Activated CD4-positive, alpha-beta T cell treated with anti-CD3 and anti-CD28 coated beads for 36 hours (primary cell): ENCODE results near the gene HIPK2. TPM values are rescaled to one million over a fixed set of nuclear protein-coding genes. Genes with fewer than 3 reads are reported as not detected.

Experiments used
- ATAC-seq: fragments of 200-7000 bp; cut with Tn5 transposase; one replicate; pipeline ENCODE4 v1.10.0; 2021; ENCODE audit warnings: mild to moderate bottlenecking, moderate library complexity
- CTCF ChIA-PET: fragments of 350-600 bp; sonication (Branson Sonifier 250); formaldehyde crosslinking; loops from one replicate; lab custom pipeline; 2021; ENCODE audit warnings: antibody characterized with exemption; lab: Charles Lee
- POLR2A ChIA-PET: fragments of 350-600 bp; sonication (Branson Sonifier 250); formaldehyde crosslinking; loops from one replicate; lab custom pipeline; 2021; ENCODE audit warnings: antibody characterized with exemption, inconsistent platforms; lab: Charles Lee
- DNase-seq: peaks from one replicate; pipeline ENCODE4 v3.0.0-alpha.2; 2020
- H3K27ac Mint-ChIP-seq: one replicate; pipeline ENCODE4 v1.8.0; 2021; ENCODE audit warnings: mixed read lengths
- H3K27me3 Mint-ChIP-seq: one replicate; pipeline ENCODE4 v1.8.0; 2021; ENCODE audit warnings: mixed read lengths
- H3K36me3 Mint-ChIP-seq: one replicate; pipeline ENCODE4 v1.8.0; 2021; ENCODE audit warnings: low read depth, mixed read lengths
- H3K4me1 Mint-ChIP-seq: one replicate; pipeline ENCODE4 v1.8.0; 2021; ENCODE audit warnings: mixed read lengths
- H3K4me3 Mint-ChIP-seq: one replicate; pipeline ENCODE4 v1.8.0; 2021; ENCODE audit warnings: mild to moderate bottlenecking, moderate library complexity, mixed read lengths
- H3K9me3 Mint-ChIP-seq: one replicate; pipeline ENCODE4 v1.8.0; 2021; ENCODE audit warnings: low read depth, mixed read lengths
- intact Hi-C, 2 experiments: fragments of 100-400 bp; cut with DNase I in 1 of 2; cut with micrococcal nuclease in 1 of 2; formaldehyde crosslinking; loops; one replicate each; pipeline versions ENCODE4 v1.14.2 to v1.15.1; 2022 to 2024; cut with DNase I, micrococcal nuclease
- total RNA-seq, 2 experiments: library from RNA; stranded (reverse); gene quantifications; one replicate each; pipeline ENCODE4 v1.2.3, GENCODE V29; 2021

HIPK2 gene
- total RNA-seq, 2 experiments from 2014 or later = 23.9 to 36.2 TPM

DNA sequence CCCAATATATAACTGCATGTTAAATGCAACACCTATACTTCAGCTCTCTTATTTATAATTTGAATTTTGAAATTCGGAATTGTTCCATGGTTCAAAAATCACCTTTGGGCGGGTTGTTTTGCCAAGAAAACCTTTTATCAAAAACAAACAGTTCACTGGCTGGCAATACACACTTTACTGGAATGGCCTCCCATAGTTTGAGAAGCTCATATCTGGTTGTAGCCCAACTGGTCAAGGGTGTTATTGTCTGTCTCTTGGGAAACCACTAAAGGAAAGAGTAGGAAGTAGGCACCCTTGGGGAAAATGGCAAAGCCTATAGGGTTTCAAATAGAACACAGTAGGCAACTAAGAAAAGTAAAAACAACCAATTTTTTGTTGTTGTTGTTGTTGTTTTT is 117.9 kb downstream of the HIPK2 start:
- CTCF ChIA-PET = interaction anchor here (12.3 kb wide), 1 partner anchor 13 kb away, joined by 94 read pairs; no protein-coding TSS in a partner anchor
- Mint-ChIP-seq H3K4me3 (no peak overlapping the region), H3K27me3 (no peaks in the 10 kb centered on the region), H3K4me1 (peaks cover 42% of the 10 kb centered on the region), H3K36me3 (peaks cover 6% of the 10 kb centered on the region), H3K9me3 (no peaks in the 10 kb centered on the region), H3K27ac (no peak overlapping the region)
- POLR2A ChIA-PET = no interaction called here
- DNase-seq (no peak), ATAC-seq (no peak)
- intact Hi-C loops = no loop called here

DNA sequence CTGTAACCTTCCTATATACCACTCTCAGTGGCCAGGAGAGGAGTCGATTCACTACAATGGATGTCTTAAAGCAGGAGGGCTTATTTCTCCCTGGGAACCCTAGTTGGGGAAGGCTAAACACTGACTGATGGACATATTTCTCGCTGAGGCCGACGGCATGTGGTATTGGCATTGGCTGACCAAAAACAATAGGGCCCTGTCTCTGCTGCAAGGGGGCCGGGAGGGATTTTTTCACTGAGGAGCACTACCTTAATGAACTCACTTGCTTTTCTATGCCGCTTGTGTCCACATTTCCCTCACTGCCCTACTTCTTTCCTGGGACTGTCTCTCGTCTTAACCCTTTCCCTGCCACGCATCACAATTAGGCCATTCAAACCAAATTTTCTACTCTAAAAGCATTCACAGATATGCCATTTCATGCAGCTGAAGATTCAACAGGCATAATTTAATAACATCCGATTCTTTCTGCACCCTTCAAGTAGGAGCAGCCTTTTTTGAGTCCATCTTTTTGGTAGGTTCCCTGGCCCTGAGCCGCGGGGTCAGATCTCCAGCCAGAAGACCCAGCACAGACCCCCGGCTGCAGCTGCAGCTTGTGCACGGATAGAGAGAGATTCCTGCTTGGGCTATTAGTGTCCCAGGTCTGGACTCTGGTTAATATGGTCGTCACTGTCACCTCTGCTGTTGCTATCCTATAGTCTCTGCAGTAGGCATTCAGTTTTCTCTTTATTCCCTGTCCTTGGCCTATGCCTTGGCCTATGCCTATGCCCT is 118.7 kb downstream of the HIPK2 start:
- H3K4me3 Mint-ChIP-seq = no peak overlapping the region
- H3K36me3 Mint-ChIP-seq = peaks cover 6% of the 10 kb centered on the region
- ChIA-PET CTCF (interaction anchor here (12.3 kb wide), 1 partner anchor 12 kb away, joined by 94 read pairs; no protein-coding TSS in a partner anchor), POLR2A (interaction anchor here (0.6 kb wide), 1 partner anchor 12 kb away, joined by 4 read pairs; no protein-coding TSS in a partner anchor)
- intact Hi-C loops = no loop called here
- H3K27me3 Mint-ChIP-seq = no peaks in the 10 kb centered on the region
- ATAC-seq = no peak
- H3K27ac Mint-ChIP-seq = no peak overlapping the region
- no peak for DNase-seq
- no peaks in the 10 kb centered on the region for H3K9me3 Mint-ChIP-seq
- peaks cover 42% of the 10 kb centered on the region for H3K4me1 Mint-ChIP-seq

DNA sequence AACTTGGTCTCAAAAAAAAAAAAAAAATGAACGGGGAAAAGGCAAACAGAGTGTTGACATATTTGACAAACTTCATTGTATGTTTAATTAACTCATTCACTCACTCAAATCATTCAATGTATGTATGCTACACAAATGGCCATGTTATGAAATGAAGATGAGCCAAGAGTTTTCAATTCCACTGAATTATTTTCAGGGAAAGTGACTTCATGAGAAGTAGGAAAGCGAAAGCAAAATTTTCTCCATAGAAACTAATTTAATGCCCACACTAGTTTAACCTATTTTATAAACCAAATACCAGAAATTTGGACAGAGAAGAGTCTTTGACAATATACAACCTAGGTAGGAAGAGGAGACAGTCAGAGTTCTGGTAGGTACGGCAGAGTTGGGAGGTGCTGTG is 119.5 kb downstream of the HIPK2 start:
- Mint-ChIP-seq H3K4me3 (no peak overlapping the region), H3K4me1 (peaks cover 40% of the 10 kb centered on the region), H3K36me3 (peaks cover 3% of the 10 kb centered on the region), H3K27me3 (no peaks in the 10 kb centered on the region), H3K9me3 (no peaks in the 10 kb centered on the region), H3K27ac (no peak overlapping the region)
- ChIA-PET CTCF (no interaction called here), POLR2A (no interaction called here)
- DNase-seq (no peak), ATAC-seq (no peak)
- intact Hi-C loops = no loop called here

GRCh38 chr7:139657725-139658124 is 120.1 kb downstream of the HIPK2 start:
- Mint-ChIP-seq H3K27me3 (no peaks in the 10 kb centered on the region), H3K4me1 (peaks cover 40% of the 10 kb centered on the region), H3K27ac (peak overlapping the region; percentile 8), H3K9me3 (no peaks in the 10 kb centered on the region), H3K4me3 (no peak overlapping the region), H3K36me3 (peaks cover 2% of the 10 kb centered on the region)
- POLR2A ChIA-PET = no interaction called here
- CTCF ChIA-PET = no interaction called here
- DNase-seq (no peak), ATAC-seq (no peak)
- intact Hi-C loops = no loop called here

- no peak for DNase-seq
- ChIA-PET POLR2A (no interaction called here), CTCF (interaction anchor here (0.6 to 2.8 kb wide), 2 partner anchors 10 to 69 kb away, joined by 3 to 10 read pairs; no protein-coding TSS in a partner anchor)
- no peaks in the 10 kb centered on the region for H3K27me3 Mint-ChIP-seq
- no peak overlapping the region for H3K27ac Mint-ChIP-seq
- intact Hi-C loops = no loop called here
- ATAC-seq = no peak
- peaks cover 37% of the 10 kb centered on the region for H3K4me1 Mint-ChIP-seq
- H3K4me3 Mint-ChIP-seq = no peak overlapping the region
- H3K36me3 Mint-ChIP-seq = peaks cover 2% of the 10 kb centered on the region
- no peaks in the 10 kb centered on the region for H3K9me3 Mint-ChIP-seq
These were observed 121.4 kb downstream of the HIPK2 start for GRCh38 chr7:139656387-139656786.

DNA sequence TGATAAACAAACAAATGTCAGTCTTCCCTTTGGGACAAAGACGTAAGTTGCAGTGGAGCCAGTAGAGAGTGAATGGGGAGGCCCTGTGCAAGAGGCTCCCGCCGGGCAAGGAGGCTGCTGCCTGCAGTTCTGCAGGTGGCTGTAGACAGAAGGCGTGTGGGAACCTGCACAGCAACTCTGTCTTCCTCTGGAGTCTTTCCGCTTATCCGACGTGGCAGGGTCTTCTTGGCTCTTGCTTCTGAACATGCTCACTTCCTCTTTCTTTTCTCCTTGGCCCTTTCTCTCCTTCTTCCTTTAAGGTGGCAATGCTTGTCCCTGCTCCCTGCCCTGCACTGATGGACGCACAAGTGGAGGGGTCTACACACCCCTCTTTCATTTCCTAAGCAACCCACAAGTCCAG is 122.5 kb downstream of the HIPK2 start:
- ChIA-PET POLR2A (no interaction called here), CTCF (interaction anchor here (1.3 to 2.8 kb wide), 2 partner anchors 8 to 9 kb away, joined by 4 to 10 read pairs; no protein-coding TSS in a partner anchor)
- Mint-ChIP-seq H3K4me1 (peaks cover 35% of the 10 kb centered on the region), H3K36me3 (no peaks in the 10 kb centered on the region), H3K27me3 (no peaks in the 10 kb centered on the region), H3K9me3 (no peaks in the 10 kb centered on the region), H3K27ac (no peak overlapping the region), H3K4me3 (no peak overlapping the region)
- intact Hi-C loops = no loop called here
- ATAC-seq (no peak), DNase-seq (no peak)

DNA sequence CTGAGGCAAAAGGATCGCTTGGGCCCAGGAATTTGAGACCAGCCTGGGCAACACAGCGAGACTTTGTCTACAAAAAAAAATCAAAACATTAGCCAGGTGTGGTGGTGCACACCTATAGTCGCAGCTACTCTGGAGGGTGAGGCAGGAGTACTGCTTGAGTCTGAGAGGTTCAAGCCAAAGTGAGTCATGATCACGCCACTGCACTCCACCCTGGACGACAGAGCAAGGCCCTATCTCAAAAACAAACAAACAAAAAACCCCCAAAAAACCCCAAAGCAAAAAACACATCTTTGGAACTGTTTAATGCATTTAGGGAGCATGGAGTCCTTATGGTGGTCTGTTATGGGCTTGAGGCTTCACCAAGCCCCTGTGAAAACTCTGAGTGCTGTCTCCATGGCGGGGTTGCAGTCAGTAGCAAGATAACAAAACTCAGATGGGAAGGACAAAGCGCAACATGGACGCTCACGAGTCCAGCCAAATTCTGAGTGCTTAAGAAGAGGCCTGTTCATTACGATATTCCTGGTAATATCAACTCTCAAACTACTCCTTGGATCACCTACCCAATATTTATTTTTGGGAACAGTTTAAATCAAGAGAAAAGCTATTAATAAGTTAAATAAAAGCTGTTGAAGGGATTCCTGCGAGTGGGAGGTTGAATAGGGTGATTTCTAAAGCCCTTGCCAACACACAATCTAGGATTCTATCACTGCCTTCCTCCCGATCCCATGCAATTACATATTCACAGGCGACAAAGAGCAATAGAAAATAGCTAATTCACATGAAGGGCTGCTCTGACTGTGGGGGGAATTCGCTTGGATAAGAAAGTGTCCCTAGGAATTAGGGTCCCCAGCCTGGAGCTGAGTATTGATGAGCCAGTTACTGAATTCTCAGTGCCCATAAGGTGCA is 123.3 kb downstream of the HIPK2 start:
- intact Hi-C loops = no loop called here
- POLR2A ChIA-PET = no interaction called here
- Mint-ChIP-seq H3K27ac (no peak overlapping the region), H3K9me3 (no peaks in the 10 kb centered on the region), H3K4me1 (peaks cover 42% of the 10 kb centered on the region), H3K27me3 (no peaks in the 10 kb centered on the region), H3K4me3 (no peak overlapping the region), H3K36me3 (no peaks in the 10 kb centered on the region)
- no peak for ATAC-seq
- DNase-seq = no peak
- CTCF ChIA-PET = interaction anchor here (1.3 to 2.8 kb wide), 2 partner anchors 9 kb away, joined by 4 to 10 read pairs; no protein-coding TSS in a partner anchor

DNA sequence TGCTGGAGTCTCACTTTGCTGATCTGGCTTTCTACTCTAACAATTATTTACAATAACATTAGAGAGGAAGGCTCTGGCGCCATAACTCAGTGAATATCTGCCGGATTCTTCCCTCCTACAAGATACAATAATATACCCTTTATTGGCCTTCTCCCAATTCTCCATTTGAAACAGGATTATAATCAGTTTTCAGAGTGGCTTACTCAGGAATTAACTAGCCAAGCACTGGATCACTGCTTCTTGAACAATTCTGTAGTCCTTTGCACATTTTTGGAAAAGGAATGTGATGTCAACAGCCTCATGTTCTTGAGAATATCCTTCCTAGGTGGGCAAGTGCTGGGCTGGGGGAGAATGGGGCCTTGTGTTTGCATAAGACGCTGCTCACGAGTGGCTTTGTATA is 125.9 kb downstream of the HIPK2 start:
- CTCF ChIA-PET = interaction anchor here (0.6 to 0.7 kb wide), 2 partner anchors 13 to 349 kb away, joined by 3 to 7 read pairs; no protein-coding TSS in a partner anchor
- H3K4me1 Mint-ChIP-seq = peaks cover 51% of the 10 kb centered on the region

DNA sequence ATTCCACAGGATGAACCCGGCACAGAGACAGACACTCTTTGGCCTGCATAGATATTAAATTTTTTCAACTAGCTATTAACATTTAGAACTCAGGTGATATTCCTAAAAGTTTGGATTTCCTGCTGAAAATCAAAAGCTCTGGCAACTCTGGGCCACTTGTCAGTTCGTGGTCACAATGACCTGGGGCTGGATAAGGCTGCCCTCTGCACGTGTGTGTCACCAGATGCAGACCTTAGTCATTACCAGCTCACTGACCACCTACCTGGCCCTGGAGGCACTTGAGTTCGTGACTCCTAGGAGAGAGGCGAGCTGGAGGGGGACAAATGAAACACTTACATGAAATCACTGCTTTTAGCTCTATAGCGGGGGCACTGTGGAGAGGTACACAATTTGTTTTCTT is 126.5 kb downstream of the HIPK2 start:
- H3K36me3 Mint-ChIP-seq = no peaks in the 10 kb centered on the region
- H3K4me3 Mint-ChIP-seq = no peak overlapping the region
- H3K9me3 Mint-ChIP-seq = no peaks in the 10 kb centered on the region
- DNase-seq (no peak), ATAC-seq (no peak)
- intact Hi-C loops = no loop called here
- H3K27ac Mint-ChIP-seq = no peak overlapping the region
- CTCF ChIA-PET = interaction anchor here (0.6 to 1.4 kb wide), 5 partner anchors 13 to 350 kb away, joined by 3 to 7 read pairs (median 4); no protein-coding TSS in a partner anchor
- POLR2A ChIA-PET = no interaction called here
- peaks cover 54% of the 10 kb centered on the region for H3K4me1 Mint-ChIP-seq
- H3K27me3 Mint-ChIP-seq = no peaks in the 10 kb centered on the region

More for the DNA sequence above, 125.9 kb downstream of the HIPK2 start:
- no peaks in the 10 kb centered on the region for H3K9me3 Mint-ChIP-seq
- H3K36me3 Mint-ChIP-seq = no peaks in the 10 kb centered on the region
- no peak overlapping the region for H3K27ac Mint-ChIP-seq
- ATAC-seq (no peak), DNase-seq (no peak)
- intact Hi-C loops = no loop called here
- POLR2A ChIA-PET = interaction anchor here (0.6 kb wide), 1 partner anchor 574 kb away, joined by 4 read pairs; no protein-coding TSS in a partner anchor
- no peaks in the 10 kb centered on the region for H3K27me3 Mint-ChIP-seq
- no peak overlapping the region for H3K4me3 Mint-ChIP-seq

GRCh38 chr7:139650429-139651100 is 127.2 kb downstream of the HIPK2 start:
- no peak for ATAC-seq

More at GRCh38 chr7:139650429-139651100, 127.2 kb downstream of the HIPK2 start:
- Mint-ChIP-seq H3K27me3 (no peaks in the 10 kb centered on the region), H3K4me1 (peaks cover 55% of the 10 kb centered on the region), H3K4me3 (no peak overlapping the region), H3K36me3 (no peaks in the 10 kb centered on the region), H3K9me3 (no peaks in the 10 kb centered on the region), H3K27ac (no peak overlapping the region)
- ChIA-PET POLR2A (no interaction called here), CTCF (interaction anchor here (1.2 to 1.4 kb wide), 2 partner anchors 19 to 48 kb away, joined by 3 to 4 read pairs; no protein-coding TSS in a partner anchor)
- no peak for DNase-seq
- intact Hi-C loops = no loop called here
